Ammon's horn (tissue), 1 donor: ENCODE results near the gene CNGB1.
A peak's percentile ranks its signal among the peaks of the same experiment; 100 is the strongest.
"Not testable (repeated sequence)": the region's sequence is repeated elsewhere in the genome, so short reads cannot be mapped to it uniquely, and the experiment has no call there.

Experiments
- DNase-seq: peaks from one replicate; pipeline ENCODE4 v3.0.0-alpha.2; 2016; ENCODE audit warnings: low spot score

The CNGB1 gene

DNA sequence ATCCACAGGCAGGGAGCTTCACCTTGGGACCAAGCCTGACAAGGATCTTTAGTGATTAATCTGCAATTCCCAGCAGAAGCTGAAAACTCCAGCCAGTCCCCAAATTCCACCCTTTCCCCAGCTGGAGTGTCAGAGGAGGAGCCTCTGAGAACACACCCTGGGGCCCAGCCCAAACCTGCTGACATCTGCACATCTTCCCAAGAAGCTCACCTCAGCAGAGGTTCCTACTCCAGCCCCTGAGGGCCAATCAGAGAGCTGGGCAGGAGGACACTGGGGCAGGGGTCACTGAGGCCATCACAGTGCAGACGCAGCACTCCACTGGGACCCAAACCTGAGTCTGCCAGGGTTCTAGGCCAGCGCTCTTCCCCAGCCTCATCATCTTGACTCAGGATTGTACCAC lies 44.9 kb downstream of the CNGB1 start:
- no peak for DNase-seq

DNA sequence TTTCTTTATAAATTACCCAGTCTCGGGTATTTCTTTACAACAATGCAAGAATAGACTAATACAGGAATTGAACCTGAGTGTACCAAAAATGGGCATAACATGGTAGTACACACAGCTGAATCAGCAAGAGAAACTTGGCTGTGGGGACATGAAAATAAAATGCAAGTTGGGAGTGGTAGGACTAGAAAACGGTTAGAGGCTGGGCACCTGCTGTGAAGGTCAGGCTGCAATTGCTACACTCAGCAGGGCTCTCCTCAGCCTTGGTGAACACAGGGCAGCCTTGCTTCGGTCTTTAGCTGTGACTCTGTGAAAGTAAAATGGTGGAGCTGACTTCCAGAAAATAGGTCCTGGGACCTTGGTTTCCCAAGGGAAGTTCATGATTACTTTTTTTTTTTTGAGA lies 45.6 kb downstream of the CNGB1 start:
- DNase-seq, result no peak

DNA sequence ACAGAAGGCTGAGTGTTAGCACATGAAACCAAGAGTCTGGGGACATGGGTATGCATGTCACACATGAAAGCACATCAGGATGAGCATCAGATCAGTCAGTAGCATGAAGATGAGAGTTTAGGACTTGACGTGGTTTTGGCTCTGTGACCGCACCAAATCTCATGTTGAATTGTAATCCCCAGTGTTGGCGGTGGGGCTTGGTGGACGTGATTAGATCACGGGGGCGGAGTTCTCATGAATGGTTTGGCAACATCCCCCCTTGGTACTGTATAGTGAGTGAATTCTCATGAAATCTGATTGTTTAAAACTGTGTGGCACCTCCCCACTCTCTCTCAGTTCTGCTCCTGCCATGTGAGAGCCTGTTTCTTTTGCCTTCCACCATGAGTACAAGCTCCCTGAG lies 46.4 kb downstream of the CNGB1 start:
- DNase-seq, result no peak

GRCh38 chr16:57923841-57924240 lies 47.1 kb downstream of the CNGB1 start:
- DNase-seq, result no peak

DNA sequence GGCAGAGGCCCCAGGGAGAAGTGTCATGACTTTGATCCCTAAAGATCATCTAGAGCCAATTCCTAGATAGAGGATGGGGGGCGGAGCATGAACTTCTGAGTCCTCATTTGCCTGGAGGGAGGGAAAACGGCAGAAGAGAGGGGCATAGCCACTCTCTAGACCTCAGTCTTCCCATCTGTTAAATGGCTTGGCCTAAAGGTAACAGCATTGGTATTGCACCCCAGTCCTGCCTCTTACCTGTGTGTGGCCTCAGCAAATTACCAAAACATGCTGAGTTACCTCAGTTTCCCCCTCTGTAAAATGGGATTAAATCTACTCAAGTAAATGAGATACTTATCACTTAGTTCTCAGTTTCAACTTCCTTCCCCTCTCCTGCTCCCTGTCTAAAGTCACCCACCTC lies 47.5 kb downstream of the CNGB1 start:
- DNase-seq, result no peak

DNA sequence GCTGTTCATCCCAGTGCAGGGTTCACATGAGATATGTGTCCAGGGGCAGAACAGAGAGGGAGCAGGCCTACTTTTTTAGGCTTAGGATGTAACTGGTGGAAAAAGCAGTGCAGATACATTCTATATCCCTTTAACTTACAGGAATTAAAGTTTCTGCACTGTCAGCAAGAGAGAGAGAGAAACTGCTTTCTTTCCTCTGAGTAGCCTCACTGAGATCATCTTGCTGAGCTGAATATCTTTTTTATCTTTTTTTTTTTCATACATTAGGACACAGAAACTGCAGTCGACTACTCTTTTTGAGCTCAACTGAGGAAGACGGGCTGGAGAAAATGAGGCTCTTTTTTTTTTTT lies 50.1 kb downstream of the CNGB1 start:
- no peak for DNase-seq

- DNase-seq, result no peak
Measured at GRCh38 chr16:57920215-57920879, 50.6 kb downstream of the CNGB1 start.

DNA sequence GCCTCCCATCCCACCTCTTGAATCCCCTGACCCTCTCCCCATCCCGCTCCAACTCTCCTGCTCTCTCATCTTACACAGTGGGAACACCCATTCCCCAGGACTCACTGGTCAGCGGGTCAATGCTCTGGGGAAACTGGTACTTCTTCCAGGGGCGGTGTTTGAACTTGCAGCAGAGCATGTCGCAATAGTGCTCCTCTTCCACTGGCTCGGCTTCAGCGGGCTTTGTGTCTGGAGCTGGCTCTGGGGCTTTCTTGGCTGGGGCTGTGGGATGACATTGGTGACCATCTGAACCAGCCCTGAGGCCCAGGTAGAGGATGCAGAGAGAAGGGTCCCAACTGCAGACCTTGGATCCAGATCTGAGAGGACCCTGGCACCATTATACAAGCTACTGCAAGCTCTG lies 51.9 kb downstream of the CNGB1 start:
- no peak for DNase-seq

DNA sequence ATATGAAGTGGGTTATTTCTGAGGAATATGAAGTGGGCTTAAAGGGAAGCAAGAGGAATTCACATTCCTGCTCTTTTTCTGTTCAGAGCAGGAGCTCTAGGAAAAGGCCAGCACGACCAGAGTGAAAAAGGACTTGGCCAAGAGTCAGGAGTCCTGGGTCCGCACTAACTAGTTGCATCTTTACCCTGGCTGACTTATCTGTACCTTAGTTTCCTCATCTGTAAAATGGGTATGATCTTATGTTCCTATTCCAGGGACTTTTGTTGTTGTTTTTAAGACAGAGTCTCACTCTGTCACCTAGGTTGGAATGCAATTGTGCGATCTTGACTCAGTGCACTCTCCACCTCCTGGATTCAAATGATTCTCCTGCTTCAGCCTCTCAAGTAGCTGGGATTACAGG lies 52.5 kb downstream of the CNGB1 start:
- DNase-seq, result no peak

DNA sequence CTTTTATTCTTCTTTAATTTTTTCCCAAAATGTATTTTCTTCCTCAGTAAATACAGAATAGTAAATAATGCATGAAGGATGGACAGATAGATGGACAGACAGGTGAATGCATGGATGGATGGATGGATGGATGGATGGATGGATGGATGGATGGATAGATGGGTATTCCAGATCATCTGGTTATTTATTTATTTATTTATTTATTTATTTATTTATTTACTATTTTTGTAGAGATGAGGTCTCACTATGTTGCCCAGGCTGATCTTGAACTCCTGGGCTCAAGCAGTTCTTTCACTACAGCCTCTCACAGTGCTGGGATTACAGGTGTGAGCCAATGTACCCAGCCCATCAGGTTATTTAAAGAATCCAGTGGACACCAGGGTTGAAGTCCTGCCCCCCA lies 53.0 kb downstream of the CNGB1 start:
- not testable (repeated sequence) for DNase-seq

DNA sequence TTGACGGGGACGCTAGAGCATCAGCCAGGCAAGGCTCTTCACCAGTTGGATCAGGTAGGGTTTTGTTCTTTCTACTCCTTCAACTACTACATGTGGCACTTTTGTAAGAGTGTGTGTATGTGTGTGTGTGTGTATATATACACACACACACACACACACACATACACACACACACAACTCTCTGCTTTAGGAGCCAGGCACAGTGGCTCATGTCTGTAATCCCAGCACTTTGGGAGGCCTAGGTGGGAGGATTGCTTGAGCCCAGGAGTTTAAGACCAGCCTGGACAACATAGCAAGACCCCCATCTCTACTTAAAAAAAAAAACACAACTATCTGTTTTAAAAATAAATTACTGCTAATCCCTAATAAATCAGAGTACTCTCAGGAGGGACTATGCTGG lies 53.4 kb downstream of the CNGB1 start:
- not testable (repeated sequence) for DNase-seq

GRCh38 chr16:57916735-57917438 lies 54.0 kb downstream of the CNGB1 start:
- no peak for DNase-seq

GRCh38 chr16:57915811-57916488 lies 55.0 kb downstream of the CNGB1 start:
- DNase-seq, result no peak

GRCh38 chr16:57915267-57915666 lies 55.7 kb downstream of the CNGB1 start:
- no peak for DNase-seq

DNA sequence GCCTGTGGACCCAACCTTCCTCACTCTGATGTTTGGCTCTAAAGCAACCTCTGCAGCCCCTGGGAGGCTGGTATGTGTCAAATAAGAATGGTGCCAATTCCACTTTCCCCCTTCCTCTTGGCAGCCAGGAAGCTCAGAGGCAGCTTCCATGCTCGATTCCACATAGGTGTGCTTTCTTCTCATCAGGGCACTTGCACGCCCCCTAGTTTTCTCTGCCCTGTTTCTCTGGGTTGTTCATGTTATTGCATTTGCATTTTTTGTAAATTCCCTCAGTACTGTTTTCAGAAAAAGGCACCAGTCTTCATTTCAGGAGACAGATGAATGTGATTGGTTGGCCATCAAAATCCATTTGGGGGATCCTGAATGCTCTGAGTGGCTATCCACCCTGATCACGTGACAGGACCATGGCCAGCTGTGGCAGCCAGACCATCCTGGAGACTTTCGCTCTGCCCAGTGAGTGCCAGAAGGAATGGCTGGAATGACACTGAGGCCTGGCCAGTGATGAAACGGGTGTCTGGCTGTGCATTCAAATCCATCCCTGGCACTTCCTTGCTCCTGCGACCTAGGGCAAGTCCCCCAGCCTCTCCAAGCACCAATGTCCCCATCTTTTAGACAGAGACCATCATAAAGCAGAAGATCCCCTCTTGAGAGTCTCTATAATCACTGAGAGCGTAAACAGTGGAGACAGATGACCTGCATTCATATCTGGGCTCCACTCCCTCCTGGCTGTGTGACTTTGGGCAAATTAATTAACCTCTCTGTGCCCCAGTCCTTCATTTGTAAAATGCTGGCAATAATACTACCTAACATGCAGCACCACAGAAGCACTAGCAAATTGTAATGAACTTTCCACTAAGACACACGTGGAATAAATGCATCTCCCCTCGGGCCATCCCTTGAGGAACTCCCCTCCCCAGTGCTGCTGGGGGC lies 56.4 kb downstream of the CNGB1 start:
- no peak for DNase-seq

- DNase-seq, result no peak
Measured at GRCh38 chr16:57912529-57913260, 58.2 kb downstream of the CNGB1 start.

- no peak for DNase-seq
Measured at GRCh38 chr16:57911743-57912142, 59.2 kb downstream of the CNGB1 start.

- no peak for DNase-seq
Measured at GRCh38 chr16:57910696-57911095, 60.2 kb downstream of the CNGB1 start.

- no peak for DNase-seq
Measured at GRCh38 chr16:57908409-57908987, 62.4 kb downstream of the CNGB1 start.

DNA sequence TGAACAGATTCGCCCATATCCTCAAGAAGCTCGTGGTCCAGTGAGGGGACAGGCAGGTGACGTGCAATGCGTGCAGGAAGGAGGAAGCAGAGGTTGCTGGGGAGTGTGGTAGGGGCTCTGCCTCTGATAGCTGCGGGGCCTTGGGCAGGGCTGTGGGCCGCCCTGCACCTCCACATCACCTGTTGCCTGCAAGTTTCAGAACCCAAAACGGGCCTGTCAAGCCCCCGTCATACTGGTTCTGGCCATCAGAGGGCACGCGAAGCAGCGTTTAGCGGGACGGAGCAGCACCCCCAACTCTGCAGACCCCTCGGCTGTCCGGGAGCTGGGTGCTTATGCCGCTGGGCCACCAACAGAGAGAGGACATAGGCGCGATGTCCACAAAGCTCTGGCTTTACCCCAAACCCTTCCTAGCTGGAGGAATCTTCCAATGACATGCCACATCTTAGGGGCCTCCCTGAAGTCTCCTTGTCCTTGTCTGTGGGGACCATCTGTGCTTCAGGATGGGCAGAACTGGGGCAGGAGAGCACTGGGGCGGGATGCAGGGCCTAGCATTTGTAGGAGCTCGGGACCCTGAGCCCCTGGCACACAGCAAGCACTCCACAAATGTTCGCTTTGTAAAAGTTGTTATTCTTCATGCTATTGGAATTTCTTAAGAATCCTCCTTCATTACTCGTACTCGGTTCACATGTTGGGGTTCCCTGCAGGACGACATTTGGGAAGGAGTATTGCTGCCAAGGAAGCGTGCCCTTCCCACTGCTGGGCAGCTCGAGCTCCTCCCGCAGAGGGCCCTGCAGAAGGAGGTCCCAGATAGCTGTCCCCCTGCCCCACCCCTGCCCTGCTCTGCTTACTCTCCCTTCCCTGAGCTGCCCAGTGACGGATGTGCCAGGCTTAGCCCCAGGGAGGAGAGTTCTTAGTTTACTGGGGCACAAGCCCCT lies 64.3 kb downstream of the CNGB1 start:
- peak; percentile 29 for DNase-seq
